A549 (cell line): ENCODE measurements around the gene ALDH7A1.

Experiments used
- E2F6 ChIP-seq: IDR thresholded peaks from 2 replicates; pipeline ENCODE4 v1.6.1; 2012; ENCODE audit warnings: low read depth, borderline replicate concordance
- JUN ChIP-seq, 2 experiments: fragments of >200 bp; sonication (Bioruptor Twin); formaldehyde crosslinking; IDR thresholded peaks; 2 replicates in 1 of 2; 3 replicates in 1 of 2; pipeline ENCODE4 v1.6.1; 2016 to 2017
- RNF2 ChIP-seq: fragments of 200-600 bp; sonication (generic); IDR thresholded peaks from 2 replicates; pipeline ENCODE4 v1.6.1; 2016; ENCODE audit warnings: low read depth, mild to moderate bottlenecking, antibody characterized with exemption, moderate library complexity, borderline replicate concordance
- TP53 ChIP-seq: fragments of 250-450 bp; sonication (Bioruptor Pico); IDR thresholded peaks from 2 replicates; pipeline ENCODE4 v1.5.0; 2021; ENCODE audit warnings: mild to moderate bottlenecking, moderate library complexity
- TF ChIP-seq, protein P1 (sequence below): fragments of >200 bp; sonication (Bioruptor Twin); formaldehyde crosslinking; IDR thresholded peaks from 3 replicates; pipeline ENCODE4 v1.5.1; 2016

- TF ChIP-seq, protein P1, sequence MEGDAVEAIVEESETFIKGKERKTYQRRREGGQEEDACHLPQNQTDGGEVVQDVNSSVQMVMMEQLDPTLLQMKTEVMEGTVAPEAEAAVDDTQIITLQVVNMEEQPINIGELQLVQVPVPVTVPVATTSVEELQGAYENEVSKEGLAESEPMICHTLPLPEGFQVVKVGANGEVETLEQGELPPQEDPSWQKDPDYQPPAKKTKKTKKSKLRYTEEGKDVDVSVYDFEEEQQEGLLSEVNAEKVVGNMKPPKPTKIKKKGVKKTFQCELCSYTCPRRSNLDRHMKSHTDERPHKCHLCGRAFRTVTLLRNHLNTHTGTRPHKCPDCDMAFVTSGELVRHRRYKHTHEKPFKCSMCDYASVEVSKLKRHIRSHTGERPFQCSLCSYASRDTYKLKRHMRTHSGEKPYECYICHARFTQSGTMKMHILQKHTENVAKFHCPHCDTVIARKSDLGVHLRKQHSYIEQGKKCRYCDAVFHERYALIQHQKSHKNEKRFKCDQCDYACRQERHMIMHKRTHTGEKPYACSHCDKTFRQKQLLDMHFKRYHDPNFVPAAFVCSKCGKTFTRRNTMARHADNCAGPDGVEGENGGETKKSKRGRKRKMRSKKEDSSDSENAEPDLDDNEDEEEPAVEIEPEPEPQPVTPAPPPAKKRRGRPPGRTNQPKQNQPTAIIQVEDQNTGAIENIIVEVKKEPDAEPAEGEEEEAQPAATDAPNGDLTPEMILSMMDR: no peak
- no peak for TF ChIP-seq TP53
- TF ChIP-seq RNF2: no peak
- no peak for TF ChIP-seq E2F6
- TF ChIP-seq JUN (IDR thresholded peaks at IDR 0.05): no peak
Observed at GRCh38 chr5:126501448-126501847, 93.6 kb downstream of the ALDH7A1 start.
